Endodermal cell (in vitro differentiated cells): ENCODE results near the gene TUBA4B. TPM values are rescaled to one million over a fixed set of nuclear protein-coding genes. Genes with fewer than 3 reads are reported as not detected.

Experiments used
- DNase-seq: peaks from one replicate; pipeline ENCODE4 v3.0.0-alpha.2; 2017
- H3K27ac ChIP-seq: 2 replicates; pipeline ENCODE4 v1.5.1; 2013; ENCODE audit warnings: mild to moderate bottlenecking, low read depth, low read length, moderate library complexity
- H3K27me3 ChIP-seq: 2 replicates; pipeline ENCODE4 v1.6.1; 2013; ENCODE audit warnings: mild to moderate bottlenecking, low read length, moderate library complexity; ENCODE audit not compliant: insufficient read depth, control insufficient read depth, poor library complexity, severe bottlenecking
- H3K36me3 ChIP-seq: 2 replicates; pipeline ENCODE4 v1.7.0; 2013; ENCODE audit warnings: mild to moderate bottlenecking, low read length, moderate library complexity; ENCODE audit not compliant: control insufficient read depth, insufficient read depth
- H3K4me1 ChIP-seq: one replicate; pipeline ENCODE4 v1.7.0; 2013; ENCODE audit warnings: low read length; ENCODE audit not compliant: control insufficient read depth, insufficient read depth
- H3K4me3 ChIP-seq: 2 replicates; pipeline ENCODE4 v1.5.1; 2013; ENCODE audit warnings: mild to moderate bottlenecking, low read length, moderate library complexity
- H3K9ac ChIP-seq: 2 replicates; pipeline ENCODE4 v1.6.1; 2013; ENCODE audit warnings: mild to moderate bottlenecking, low read length, moderate library complexity; ENCODE audit not compliant: poor library complexity, severe bottlenecking; ENCODE audit errors: extremely low read depth
- H3K9me3 ChIP-seq: 2 replicates; pipeline ENCODE4 v1.6.1; 2013; ENCODE audit warnings: mild to moderate bottlenecking, low read length, moderate library complexity; ENCODE audit not compliant: control insufficient read depth
- H3K27ac Mint-ChIP-seq: 2 replicates; pipeline ENCODE4 v1.8.0; 2020; ENCODE audit warnings: mixed read lengths
- H3K27me3 Mint-ChIP-seq: 2 replicates; pipeline ENCODE4 v1.8.0; 2021; ENCODE audit warnings: mild to moderate bottlenecking, mixed read lengths; ENCODE audit not compliant: insufficient read depth
- H3K36me3 Mint-ChIP-seq: 2 replicates; pipeline ENCODE4 v1.8.0; 2020; ENCODE audit warnings: low read depth, mixed read lengths
- H3K4me1 Mint-ChIP-seq: 2 replicates; pipeline ENCODE4 v1.8.0; 2020; ENCODE audit warnings: mixed read lengths
- H3K4me3 Mint-ChIP-seq: 2 replicates; pipeline ENCODE4 v1.8.0; 2020; ENCODE audit warnings: mild to moderate bottlenecking, moderate library complexity, mixed read lengths
- H3K9me3 Mint-ChIP-seq: 2 replicates; pipeline ENCODE4 v1.8.0; 2020; ENCODE audit warnings: mild to moderate bottlenecking, mixed read lengths
- CTCF ChIP-seq: fragments of 200-600 bp; sonication (generic); conservative IDR thresholded peaks from 2 replicates; pipeline ENCODE4 v1.5.0; 2021; ENCODE audit warnings: antibody characterized with exemption, mild to moderate bottlenecking
- WGBS, 2 experiments: methylation state at CpG; one replicate each; pipeline versions ENCODE4 v1.1.5 to v1.1.7; 2013; ENCODE audit warnings: missing lambda C conversion rate in 2 of 2, mixed read lengths in 1 of 2; ENCODE audit not compliant: insufficient coverage in 1 of 2, insufficient read length in 1 of 2; 5-methylcytosine and 5-hydroxymethylcytosine counted together
- total RNA-seq, 2 donors: library from RNA; stranded (reverse); fragmentation: NEBNext Ultra II Directional in 1 of 2; extraction: Animal tissue kit (Norgen Biotek cat#: 25700) in 1 of 2; gene quantifications; 2 replicates in 1 of 2; 3 replicates in 1 of 2; pipeline ENCODE4 v1.2.1, GENCODE V29; 2021

Gene TUBA4B
- total RNA-seq, 2 donors from 2014 or later: not detected

DNA sequence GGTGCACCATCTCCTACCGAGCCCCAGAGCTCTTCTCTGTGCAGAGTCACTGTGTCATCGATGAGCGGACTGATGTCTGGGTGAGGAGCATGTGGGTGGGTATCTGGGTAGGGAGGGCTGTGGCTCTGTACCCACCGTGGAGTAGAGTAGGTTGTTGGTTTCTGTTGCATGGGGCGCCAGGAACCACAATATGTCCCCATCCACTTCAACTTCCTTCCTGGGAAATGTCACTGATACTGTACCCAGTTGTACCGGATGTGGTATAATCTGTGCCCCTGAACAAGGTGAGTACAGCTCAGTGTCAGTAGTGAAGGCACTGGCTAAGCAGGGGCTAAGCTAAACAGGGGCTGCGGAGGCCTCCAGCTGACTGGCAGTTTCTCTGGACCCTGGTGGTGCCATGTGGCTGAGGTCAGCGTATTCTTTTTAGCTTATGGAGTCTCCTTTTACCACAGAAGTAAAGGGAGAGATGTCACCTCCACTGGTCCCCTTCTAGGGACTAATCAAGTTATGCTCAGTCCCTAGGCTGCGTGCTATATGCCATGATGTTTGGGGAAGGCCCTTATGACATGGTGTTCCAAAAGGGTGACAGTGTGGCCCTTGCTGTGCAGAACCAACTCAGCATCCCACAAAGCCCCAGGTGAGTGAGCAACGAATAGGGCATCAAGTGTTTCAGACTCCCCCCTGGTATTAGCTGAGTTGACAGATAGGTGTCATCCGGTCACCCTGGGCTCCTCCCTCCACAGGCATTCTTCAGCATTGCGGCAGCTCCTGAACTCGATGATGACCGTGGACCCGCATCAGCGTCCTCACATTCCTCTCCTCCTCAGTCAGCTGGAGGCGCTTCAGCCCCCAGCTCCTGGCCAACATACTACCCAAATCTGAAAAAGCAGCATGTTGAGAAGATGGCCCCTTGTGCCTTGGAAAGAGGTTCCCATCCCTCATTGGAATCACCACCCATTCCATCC is 5.1 kb upstream of the TUBA4B start:
- H3K4me1 ChIP-seq: peaks cover 21% of the 10 kb centered on the region
- H3K9me3 Mint-ChIP-seq: no peaks in the 10 kb centered on the region
- no peak overlapping the region for H3K27ac ChIP-seq
- 92 to 93% methylated on average over 12 to 17 of the region's 17 CpGs for WGBS, 2 experiments
- H3K4me3 ChIP-seq: no peak overlapping the region
- H3K36me3 Mint-ChIP-seq: peaks cover 5% of the 10 kb centered on the region
- H3K9me3 ChIP-seq: no peaks in the 10 kb centered on the region
- DNase-seq: peak; percentile 69
- H3K4me3 Mint-ChIP-seq: peak overlapping the region; percentile 42
- H3K27me3 Mint-ChIP-seq: peaks cover 21% of the 10 kb centered on the region
- H3K27ac Mint-ChIP-seq: peak overlapping the region; percentile 93
- peaks cover 14% of the 10 kb centered on the region for H3K36me3 ChIP-seq
- H3K9ac ChIP-seq: no peak overlapping the region
- peak; percentile 12 for TF ChIP-seq CTCF
- H3K27me3 ChIP-seq: peaks cover 16% of the 10 kb centered on the region
- H3K4me1 Mint-ChIP-seq: peaks cover 28% of the 10 kb centered on the region

DNA sequence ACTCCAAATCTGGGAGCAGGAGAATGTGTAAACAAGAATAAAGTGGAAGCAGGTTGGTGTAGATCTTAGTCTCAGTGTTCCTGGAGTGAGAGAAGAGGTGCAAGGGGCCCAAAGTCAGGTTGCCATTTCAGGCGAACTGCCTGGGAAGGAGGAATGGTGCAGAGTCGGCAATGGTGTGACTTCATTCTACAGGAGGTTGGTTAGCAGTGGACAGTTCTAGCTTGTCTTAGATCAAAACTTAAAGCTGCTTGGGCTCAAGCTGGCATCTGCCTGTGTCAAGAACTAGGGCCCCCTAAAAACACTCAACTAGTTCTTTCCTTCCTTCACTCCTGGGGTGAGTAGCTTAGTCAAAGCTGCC is 4.2 kb upstream of the TUBA4B start:
- Histone ChIP-seq H3K4me3 (peak overlapping the region; percentile 17), H3K27me3 (peaks cover 24% of the 10 kb centered on the region), H3K9ac (no peak overlapping the region), H3K9me3 (no peaks in the 10 kb centered on the region), H3K27ac (no peak overlapping the region), H3K36me3 (peaks cover 14% of the 10 kb centered on the region), H3K4me1 (peaks cover 21% of the 10 kb centered on the region)
- no peaks in the 10 kb centered on the region for H3K9me3 Mint-ChIP-seq
- peak overlapping the region; percentile 93 for H3K27ac Mint-ChIP-seq
- no peak for DNase-seq
- peaks cover 28% of the 10 kb centered on the region for H3K27me3 Mint-ChIP-seq
- no peak for TF ChIP-seq CTCF
- WGBS, 2 experiments: 98% methylated on average over 2 of the region's 2 CpGs; no CpG with 5 or more reads in 1 of the 2 experiments
- H3K36me3 Mint-ChIP-seq: peaks cover 5% of the 10 kb centered on the region
- H3K4me1 Mint-ChIP-seq: peaks cover 30% of the 10 kb centered on the region
- peak overlapping the region; percentile 42 for H3K4me3 Mint-ChIP-seq

GRCh38 chr2:219249203-219249980 is 3.7 kb upstream of the TUBA4B start:
- H3K4me1 ChIP-seq: peaks cover 21% of the 10 kb centered on the region
- DNase-seq: peak; percentile 66
- 51 to 68% methylated on average over 4 to 7 of the region's 7 CpGs for WGBS, 2 experiments
- H3K27ac ChIP-seq: no peak overlapping the region
- peaks cover 30% of the 10 kb centered on the region for H3K27me3 ChIP-seq
- peak overlapping the region; percentile 17 for H3K4me3 ChIP-seq
- H3K9me3 Mint-ChIP-seq: no peaks in the 10 kb centered on the region
- H3K36me3 Mint-ChIP-seq: peaks cover 5% of the 10 kb centered on the region
- no peaks in the 10 kb centered on the region for H3K9me3 ChIP-seq
- H3K4me3 Mint-ChIP-seq: peak overlapping the region; percentile 42
- no peak overlapping the region for H3K9ac ChIP-seq
- TF ChIP-seq CTCF: no peak
- peaks cover 29% of the 10 kb centered on the region for H3K4me1 Mint-ChIP-seq
- peak overlapping the region; percentile 93 for H3K27ac Mint-ChIP-seq
- peaks cover 14% of the 10 kb centered on the region for H3K36me3 ChIP-seq
- peaks cover 33% of the 10 kb centered on the region for H3K27me3 Mint-ChIP-seq
